ENCODE measurements around the gene MYH3. TPM values are rescaled to one million over a fixed set of nuclear protein-coding genes. Genes with fewer than 3 reads are reported as not detected.
A peak's percentile ranks its signal among the peaks of the same experiment; 100 is the strongest.

Gene MYH3
- total and polyA plus RNA-seq, 2 experiments from 2014 or later = 0.93 to 3.5 TPM

DNA sequence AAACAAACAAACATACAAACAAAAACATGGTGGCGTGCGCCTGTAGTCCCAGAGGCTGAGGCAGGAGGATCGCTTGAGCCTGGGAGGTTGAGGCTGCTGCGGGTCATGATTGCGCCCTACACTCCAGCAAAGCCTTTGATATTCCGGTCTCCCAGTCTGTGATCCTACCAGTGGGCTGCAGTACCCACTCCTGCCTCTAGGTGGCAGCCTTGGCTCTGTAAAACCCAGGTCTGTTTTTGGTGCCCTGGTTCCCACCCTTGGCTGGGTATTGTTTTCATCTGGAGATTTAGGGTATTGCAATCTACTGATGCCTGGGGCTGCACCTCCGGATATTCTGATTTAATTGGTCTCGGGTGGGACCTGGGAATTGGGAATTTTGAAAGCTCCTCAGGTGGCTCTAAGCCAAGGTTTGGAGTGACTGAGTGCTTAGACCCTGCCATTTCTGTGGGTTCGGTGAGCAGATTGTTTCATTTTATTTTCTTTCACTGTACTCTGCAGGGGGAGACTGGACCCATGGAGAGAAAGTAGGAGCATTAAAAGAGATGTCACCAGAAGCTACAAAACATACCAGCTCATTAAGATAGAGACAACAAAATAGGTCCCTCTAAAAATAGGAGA is 40.5 kb downstream of the MYH3 start:
- H3K27me3 ChIP-seq = no peaks in the 10 kb centered on the region
- no peaks in the 10 kb centered on the region for H3K4me1 ChIP-seq (ENCODE audit: insufficient read depth)
- H4K20me1 ChIP-seq (ENCODE audit: insufficient read depth, poor library complexity, severe bottlenecking) = no peaks in the 10 kb centered on the region
- H3K9me2 ChIP-seq (replicated peaks; ENCODE audit: insufficient read depth) = no peaks in the 10 kb centered on the region
- H3K4me2 ChIP-seq = no peak overlapping the region
- WGBS (ENCODE audit: low lambda C conversion rate, missing lambda C conversion rate) = 54% methylated on average over 9 of the region's 9 CpGs
- no peaks in the 10 kb centered on the region for H3K79me2 ChIP-seq
- no peak for TF ChIP-seq EZH2phosphoT487 (IDR thresholded peaks at IDR 0.05; ENCODE audit: low read depth, severe bottlenecking, unreplicated experiment)
- TF ChIP-seq CTCF (IDR thresholded peaks at IDR 0.05; ENCODE audit: poor library complexity) = peak; percentile 93
- no peak for TF ChIP-seq EZH2 (IDR thresholded peaks at IDR 0.05; ENCODE audit: borderline replicate concordance)
- peak; percentile 83 for DNase-seq (ENCODE audit: low spot score)
- no peaks in the 10 kb centered on the region for H3K9me3 ChIP-seq (ENCODE audit: low read depth)
- no peaks in the 10 kb centered on the region for H3K36me3 ChIP-seq (replicated peaks; ENCODE audit: insufficient read depth, low read depth)
- H2AFZ ChIP-seq = no peak overlapping the region
- H3K27ac ChIP-seq = no peak overlapping the region
- H3K4me3 ChIP-seq = no peak overlapping the region

DNA sequence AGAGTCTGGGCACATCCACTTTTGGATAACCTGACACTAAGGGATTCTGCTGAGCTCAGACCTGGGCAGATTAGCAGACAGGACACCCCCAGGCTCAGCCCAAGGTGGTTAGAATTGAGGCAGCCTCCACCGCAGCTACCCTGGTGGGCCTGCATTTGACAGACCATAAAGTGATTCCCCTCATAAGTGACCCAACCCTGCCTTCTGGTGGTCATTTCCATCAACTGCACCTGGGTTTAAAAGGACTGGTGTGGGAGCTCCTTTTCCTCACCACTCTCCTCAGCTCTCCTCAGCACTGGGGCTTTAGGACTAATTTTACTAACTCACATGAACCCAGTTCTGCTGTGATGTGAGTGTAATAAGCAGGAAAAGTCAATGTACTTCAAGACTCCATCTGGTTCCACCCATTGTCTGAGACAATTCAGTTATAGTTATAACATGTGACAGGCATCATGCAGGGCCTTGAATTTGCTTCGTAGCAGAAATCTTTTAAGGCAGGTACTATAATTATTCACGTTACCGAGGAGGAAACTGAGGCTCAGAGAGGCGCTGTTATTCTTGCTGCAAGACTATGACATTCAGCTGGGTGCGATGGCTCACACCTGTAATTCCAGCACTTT is 42.5 kb downstream of the MYH3 start:
- peak; percentile 77 for DNase-seq (ENCODE audit: low spot score)
- no peak overlapping the region for H3K4me2 ChIP-seq
- no peaks in the 10 kb centered on the region for H3K9me3 ChIP-seq (ENCODE audit: low read depth)
- H3K79me2 ChIP-seq = no peaks in the 10 kb centered on the region
- no peaks in the 10 kb centered on the region for H3K4me1 ChIP-seq (ENCODE audit: insufficient read depth)
- no peaks in the 10 kb centered on the region for H3K36me3 ChIP-seq (replicated peaks; ENCODE audit: insufficient read depth, low read depth)
- H3K4me3 ChIP-seq = no peak overlapping the region
- TF ChIP-seq EZH2 (IDR thresholded peaks at IDR 0.05; ENCODE audit: borderline replicate concordance) = no peak
- TF ChIP-seq EZH2phosphoT487 (IDR thresholded peaks at IDR 0.05; ENCODE audit: low read depth, severe bottlenecking, unreplicated experiment) = no peak
- peak; percentile 86 for TF ChIP-seq CTCF (IDR thresholded peaks at IDR 0.05; ENCODE audit: poor library complexity)
- H3K27me3 ChIP-seq = no peaks in the 10 kb centered on the region
- no peak overlapping the region for H3K27ac ChIP-seq
- WGBS (ENCODE audit: low lambda C conversion rate, missing lambda C conversion rate) = 70% methylated on average over 6 of the region's 6 CpGs
- H4K20me1 ChIP-seq (ENCODE audit: insufficient read depth, poor library complexity, severe bottlenecking) = no peaks in the 10 kb centered on the region
- no peaks in the 10 kb centered on the region for H3K9me2 ChIP-seq (replicated peaks; ENCODE audit: insufficient read depth)
- H2AFZ ChIP-seq = no peak overlapping the region

DNA sequence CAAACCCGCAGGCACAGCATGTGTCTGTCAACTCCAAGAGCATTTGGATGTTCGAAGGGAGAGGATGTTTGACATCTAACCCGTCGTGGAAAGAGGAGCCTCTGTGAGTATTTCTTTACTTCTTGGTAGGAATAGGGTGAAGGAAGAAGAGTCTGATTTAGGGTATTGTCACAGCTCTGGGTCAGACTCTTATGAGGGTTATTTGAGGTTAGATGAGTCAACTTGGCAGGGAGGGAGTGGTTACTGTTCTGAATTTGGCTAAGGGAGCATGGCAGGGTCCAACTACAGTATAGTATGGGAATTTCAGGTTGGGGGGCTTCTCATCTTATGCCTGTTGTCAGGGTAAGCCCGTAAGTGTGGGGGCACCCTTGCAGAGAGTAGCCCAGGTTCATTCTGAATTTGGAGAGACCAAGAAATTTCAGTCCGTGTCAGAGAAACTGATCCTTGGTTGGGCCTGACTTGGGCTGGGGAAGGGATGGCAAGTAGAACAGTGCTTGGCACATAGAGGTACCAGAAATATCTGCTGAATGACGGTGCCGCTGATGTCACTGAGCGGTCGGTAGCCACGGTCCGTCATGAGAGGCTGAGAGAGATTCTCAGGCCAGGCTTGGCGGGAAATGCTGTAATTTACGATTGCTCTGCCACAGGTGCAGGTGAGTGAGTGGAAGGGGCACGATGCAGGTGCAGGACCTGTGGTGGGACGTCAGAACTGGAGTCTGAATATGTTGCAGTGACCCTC is 43.2 kb downstream of the MYH3 start:
- Histone ChIP-seq H3K27me3 (no peaks in the 10 kb centered on the region), H3K79me2 (no peaks in the 10 kb centered on the region), H3K4me3 (no peak overlapping the region), H2AFZ (no peak overlapping the region), H3K27ac (no peak overlapping the region), H3K4me2 (no peak overlapping the region), H4K20me1 (ENCODE audit: insufficient read depth, poor library complexity, severe bottlenecking) (no peaks in the 10 kb centered on the region), H3K9me3 (ENCODE audit: low read depth) (no peaks in the 10 kb centered on the region), H3K36me3 (replicated peaks; ENCODE audit: insufficient read depth, low read depth) (no peaks in the 10 kb centered on the region), H3K4me1 (ENCODE audit: insufficient read depth) (no peaks in the 10 kb centered on the region), H3K9me2 (replicated peaks; ENCODE audit: insufficient read depth) (no peaks in the 10 kb centered on the region)
- TF ChIP-seq CTCF (IDR thresholded peaks at IDR 0.05; ENCODE audit: poor library complexity) (no peak), EZH2phosphoT487 (IDR thresholded peaks at IDR 0.05; ENCODE audit: low read depth, severe bottlenecking, unreplicated experiment) (no peak), EZH2 (IDR thresholded peaks at IDR 0.05; ENCODE audit: borderline replicate concordance) (no peak)
- DNase-seq (ENCODE audit: low spot score) = no peak
- 87% methylated on average over 16 of the region's 16 CpGs for WGBS (ENCODE audit: low lambda C conversion rate, missing lambda C conversion rate)

Data from hepatocyte (in vitro differentiated cells).